MCF 10A (cell line): ENCODE results near the gene ME3. TPM values are rescaled to one million over a fixed set of nuclear protein-coding genes. Genes with fewer than 3 reads are reported as not detected.
"Not testable (repeated sequence)": the region's sequence is repeated elsewhere in the genome, so short reads cannot be mapped to it uniquely, and the experiment has no call there.

Experiments used
- BruUV-seq: library from RNA; stranded (reverse); fragments of 400-500 nt; replicated peaks from 2 replicates; lab custom pipeline; 2021; lab: Mats Ljungman, UMichigan
- CTCF ChIA-PET: fragments of 300-600 bp; sonication (Branson Sonifier 250); formaldehyde crosslinking; extraction: SDS; loops from one replicate; lab custom pipeline; 2021; ENCODE audit warnings: antibody characterized with exemption, inconsistent platforms; lab: Yijun Ruan, JAX
- POLR2A ChIA-PET: fragments of 300-600, 350-650 bp; sonication (Branson Sonifier 250); formaldehyde crosslinking; extraction: SDS; loops from one replicate; lab custom pipeline; 2020; ENCODE audit warnings: antibody characterized with exemption, inconsistent platforms; lab: Yijun Ruan, JAX
- DNase-seq: peaks from one replicate; pipeline ENCODE4 v3.0.0-alpha.2; 2018; ENCODE audit not compliant: unreplicated experiment
- H3K27ac Mint-ChIP-seq: one replicate; pipeline ENCODE4 v1.8.0; 2022; ENCODE audit warnings: mild to moderate bottlenecking, low read depth, mixed read lengths; ENCODE audit not compliant: unreplicated experiment
- H3K27me3 Mint-ChIP-seq: one replicate; pipeline ENCODE4 v1.8.0; 2022; ENCODE audit warnings: mixed read lengths; ENCODE audit not compliant: insufficient read depth, unreplicated experiment
- H3K36me3 Mint-ChIP-seq: one replicate; pipeline ENCODE4 v1.8.0; 2022; ENCODE audit warnings: mild to moderate bottlenecking, moderate library complexity, mixed read lengths; ENCODE audit not compliant: insufficient read depth, unreplicated experiment
- H3K4me1 Mint-ChIP-seq: one replicate; pipeline ENCODE4 v1.8.0; 2022; ENCODE audit warnings: mixed read lengths; ENCODE audit not compliant: insufficient read depth, unreplicated experiment
- H3K4me3 Mint-ChIP-seq: one replicate; pipeline ENCODE4 v1.8.0; 2022; ENCODE audit warnings: mild to moderate bottlenecking, moderate library complexity, mixed read lengths; ENCODE audit not compliant: unreplicated experiment
- H3K9me3 Mint-ChIP-seq: one replicate; pipeline ENCODE4 v1.8.0; 2022; ENCODE audit warnings: mixed read lengths; ENCODE audit not compliant: unreplicated experiment
- CTCF ChIP-seq: fragments of 200-600 bp; IDR thresholded peaks from one replicate; pipeline ENCODE4 v1.8.0; 2022; ENCODE audit warnings: antibody characterized with exemption, mild to moderate bottlenecking; ENCODE audit not compliant: unreplicated experiment
- intact Hi-C: fragments of 100-400 bp; cut with micrococcal nuclease; formaldehyde crosslinking; loops from 2 replicates; pipeline ENCODE4 v1.14.1; 2022
- total RNA-seq: library from RNA; stranded (reverse); gene quantifications from 2 replicates; pipeline ENCODE4 v1.2.3, GENCODE V29; 2022

The ME3 gene
- total RNA-seq, 1 experiment from 2014 or later, result not detected

GRCh38 chr11:86658534-86658933, 13.9 kb downstream of the ME3 start:
- Mint-ChIP-seq H3K4me1 (peaks cover 7% of the 10 kb centered on the region), H3K9me3 (no peaks in the 10 kb centered on the region), H3K4me3 (no peak overlapping the region), H3K27ac (no peak overlapping the region), H3K27me3 (no peaks in the 10 kb centered on the region), H3K36me3 (no peaks in the 10 kb centered on the region)
- ChIA-PET CTCF (interaction anchor here (0.7 to 1.4 kb wide), 2 partner anchors 29 to 50 kb away, joined by 3 to 8 read pairs; no protein-coding TSS in a partner anchor), POLR2A (interaction anchor here (1.1 kb wide), 1 partner anchor 9 kb away, joined by 4 read pairs; no protein-coding TSS in a partner anchor)
- DNase-seq, result no peak
- no peak for TF ChIP-seq CTCF
- BruUV-seq, result no TSS peak
- intact Hi-C loops, result no loop called here

GRCh38 chr11:86645212-86645611, 27.2 kb downstream of the ME3 start:
- H3K27me3 Mint-ChIP-seq, H3K4me3 Mint-ChIP-seq, H3K4me1 Mint-ChIP-seq, H3K9me3 Mint-ChIP-seq, BruUV-seq, intact Hi-C loops, H3K27ac Mint-ChIP-seq, DNase-seq, POLR2A ChIA-PET, H3K36me3 Mint-ChIP-seq: not testable (repeated sequence)
- CTCF ChIA-PET, result interaction anchor here (0.7 to 1.7 kb wide), 3 partner anchors 11 to 172 kb away, joined by 3 to 4 read pairs (median 3); no protein-coding TSS in a partner anchor

GRCh38 chr11:86644291-86644690, 28.1 kb downstream of the ME3 start:
- POLR2A ChIA-PET, result no interaction called here
- Mint-ChIP-seq H3K27ac (no peak overlapping the region), H3K27me3 (no peaks in the 10 kb centered on the region), H3K4me3 (no peak overlapping the region), H3K36me3 (no peaks in the 10 kb centered on the region), H3K9me3 (peaks cover 9% of the 10 kb centered on the region), H3K4me1 (no peaks in the 10 kb centered on the region)
- DNase-seq, result peak; percentile 26
- intact Hi-C loops, result no loop called here
- no TSS peak for BruUV-seq
- no peak for TF ChIP-seq CTCF
- CTCF ChIA-PET, result interaction anchor here (0.6 to 1.7 kb wide), 5 partner anchors 10 to 184 kb away, joined by 3 to 8 read pairs (median 3); no protein-coding TSS in a partner anchor

GRCh38 chr11:86641537-86642261, 30.7 kb downstream of the ME3 start:
- Mint-ChIP-seq H3K4me1 (no peaks in the 10 kb centered on the region), H3K27ac (no peak overlapping the region), H3K27me3 (no peaks in the 10 kb centered on the region), H3K9me3 (no peaks in the 10 kb centered on the region), H3K4me3 (no peak overlapping the region), H3K36me3 (no peaks in the 10 kb centered on the region)
- intact Hi-C loops, result no loop called here
- BruUV-seq, result no TSS peak
- DNase-seq, result no peak
- POLR2A ChIA-PET, result interaction anchor here (0.6 to 0.7 kb wide), 2 partner anchors 8 to 124 kb away, joined by 3 read pairs; no protein-coding TSS in a partner anchor
- TF ChIP-seq CTCF, result no peak
- CTCF ChIA-PET, result interaction anchor here (0.6 kb wide), 2 partner anchors 79 to 82 kb away, joined by 3 to 4 read pairs; no protein-coding TSS in a partner anchor
